ENCODE measurements around the gene PFDN5.

- TF ChIP-seq CTCF (IDR thresholded peaks at IDR 0.05): no peak
- TF ChIP-seq POLR2AphosphoS5 (IDR thresholded peaks at IDR 0.05): no peak
These were observed 37.4 kb downstream of the PFDN5 start for GRCh38 chr12:53332744-53333143.
